ENCODE data around the gene ARMC9. TPM values are rescaled to one million over a fixed set of nuclear protein-coding genes. Genes with fewer than 3 reads are reported as not detected.

ARMC9 gene
- total and polyA plus RNA-seq, 2 of the 13 experiments (the other 11 are each of a cell fraction or from before 2014, with no cell fraction given) = 9.1 to 12.8 TPM

DNA sequence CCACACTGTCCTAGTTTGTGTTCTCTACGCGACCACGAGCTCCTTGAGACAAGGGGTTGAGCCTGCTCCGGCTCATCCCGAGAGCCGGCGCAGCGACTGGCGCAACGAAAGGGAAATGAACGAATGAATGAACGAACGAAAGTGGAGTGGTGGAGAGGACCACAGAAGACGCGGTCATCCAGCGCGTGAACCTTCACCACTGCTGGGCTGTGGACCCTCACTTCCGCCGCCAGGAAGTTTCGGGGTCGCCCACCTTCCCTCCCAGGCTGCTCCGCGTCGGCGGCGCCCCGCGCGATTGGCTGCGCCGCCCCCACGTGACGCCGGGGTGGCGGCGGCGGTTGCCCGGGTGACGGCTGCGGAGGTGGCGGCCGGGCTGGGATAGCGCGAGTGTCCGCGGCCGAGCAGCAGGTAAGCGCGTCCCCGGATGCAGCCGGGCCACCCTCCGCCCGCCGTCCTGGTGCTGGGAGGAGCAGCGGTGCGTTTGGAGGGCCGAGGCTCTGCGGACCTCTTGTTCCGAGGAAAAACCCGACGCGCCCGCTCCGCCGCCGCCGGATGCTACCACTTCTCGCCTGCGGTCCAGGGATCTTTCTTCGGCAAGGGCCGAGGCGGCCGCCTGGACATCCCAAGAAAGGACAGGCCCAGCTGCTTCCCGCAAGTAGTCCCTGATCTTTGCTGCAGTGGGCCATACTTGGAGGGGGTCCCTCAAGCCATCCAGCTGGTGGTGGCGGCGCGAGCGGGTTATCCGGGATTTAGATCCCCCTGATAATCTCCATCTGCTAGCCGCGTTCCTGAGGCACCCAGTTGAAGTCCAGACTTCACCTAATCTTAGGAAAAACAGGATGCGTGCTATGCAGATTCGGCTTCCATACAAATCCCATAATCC lies at the start of gene ARMC9 (continued):
- TF ChIP-seq ZNF317 (CRISPR knock-in tag; IDR thresholded peaks at IDR 0.05) = no peak
- TF ChIP-seq, protein P1, sequence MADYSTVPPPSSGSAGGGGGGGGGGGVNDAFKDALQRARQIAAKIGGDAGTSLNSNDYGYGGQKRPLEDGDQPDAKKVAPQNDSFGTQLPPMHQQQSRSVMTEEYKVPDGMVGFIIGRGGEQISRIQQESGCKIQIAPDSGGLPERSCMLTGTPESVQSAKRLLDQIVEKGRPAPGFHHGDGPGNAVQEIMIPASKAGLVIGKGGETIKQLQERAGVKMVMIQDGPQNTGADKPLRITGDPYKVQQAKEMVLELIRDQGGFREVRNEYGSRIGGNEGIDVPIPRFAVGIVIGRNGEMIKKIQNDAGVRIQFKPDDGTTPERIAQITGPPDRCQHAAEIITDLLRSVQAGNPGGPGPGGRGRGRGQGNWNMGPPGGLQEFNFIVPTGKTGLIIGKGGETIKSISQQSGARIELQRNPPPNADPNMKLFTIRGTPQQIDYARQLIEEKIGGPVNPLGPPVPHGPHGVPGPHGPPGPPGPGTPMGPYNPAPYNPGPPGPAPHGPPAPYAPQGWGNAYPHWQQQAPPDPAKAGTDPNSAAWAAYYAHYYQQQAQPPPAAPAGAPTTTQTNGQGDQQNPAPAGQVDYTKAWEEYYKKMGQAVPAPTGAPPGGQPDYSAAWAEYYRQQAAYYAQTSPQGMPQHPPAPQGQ (CRISPR knock-in tag; IDR thresholded peaks at IDR 0.05; ENCODE audit: borderline replicate concordance) = peak; percentile 92; the same call in 1 of the 2 replicates
- no peak; the same call in none of the 2 replicates for TF ChIP-seq ZNF441 (CRISPR knock-in tag; IDR thresholded peaks at IDR 0.05; ENCODE audit: borderline replicate concordance)
- TF ChIP-seq HOXA3 (CRISPR knock-in tag; IDR thresholded peaks at IDR 0.05) = peak; percentile 91
- TF ChIP-seq TMF1 (CRISPR knock-in tag; IDR thresholded peaks at IDR 0.05; ENCODE audit: low read depth) = 0 out of 2 replicates have a peak, but pooled peaks have one; percentile 72
- TF ChIP-seq, protein P2, sequence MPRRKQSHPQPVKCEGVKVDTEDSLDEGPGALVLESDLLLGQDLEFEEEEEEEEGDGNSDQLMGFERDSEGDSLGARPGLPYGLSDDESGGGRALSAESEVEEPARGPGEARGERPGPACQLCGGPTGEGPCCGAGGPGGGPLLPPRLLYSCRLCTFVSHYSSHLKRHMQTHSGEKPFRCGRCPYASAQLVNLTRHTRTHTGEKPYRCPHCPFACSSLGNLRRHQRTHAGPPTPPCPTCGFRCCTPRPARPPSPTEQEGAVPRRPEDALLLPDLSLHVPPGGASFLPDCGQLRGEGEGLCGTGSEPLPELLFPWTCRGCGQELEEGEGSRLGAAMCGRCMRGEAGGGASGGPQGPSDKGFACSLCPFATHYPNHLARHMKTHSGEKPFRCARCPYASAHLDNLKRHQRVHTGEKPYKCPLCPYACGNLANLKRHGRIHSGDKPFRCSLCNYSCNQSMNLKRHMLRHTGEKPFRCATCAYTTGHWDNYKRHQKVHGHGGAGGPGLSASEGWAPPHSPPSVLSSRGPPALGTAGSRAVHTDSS (CRISPR knock-in tag; conservative IDR thresholded peaks at IDR 0.05) = no peak
- no peak for TF ChIP-seq TEAD2 (CRISPR knock-in tag; IDR thresholded peaks at IDR 0.05)
- TF ChIP-seq, protein P3, sequence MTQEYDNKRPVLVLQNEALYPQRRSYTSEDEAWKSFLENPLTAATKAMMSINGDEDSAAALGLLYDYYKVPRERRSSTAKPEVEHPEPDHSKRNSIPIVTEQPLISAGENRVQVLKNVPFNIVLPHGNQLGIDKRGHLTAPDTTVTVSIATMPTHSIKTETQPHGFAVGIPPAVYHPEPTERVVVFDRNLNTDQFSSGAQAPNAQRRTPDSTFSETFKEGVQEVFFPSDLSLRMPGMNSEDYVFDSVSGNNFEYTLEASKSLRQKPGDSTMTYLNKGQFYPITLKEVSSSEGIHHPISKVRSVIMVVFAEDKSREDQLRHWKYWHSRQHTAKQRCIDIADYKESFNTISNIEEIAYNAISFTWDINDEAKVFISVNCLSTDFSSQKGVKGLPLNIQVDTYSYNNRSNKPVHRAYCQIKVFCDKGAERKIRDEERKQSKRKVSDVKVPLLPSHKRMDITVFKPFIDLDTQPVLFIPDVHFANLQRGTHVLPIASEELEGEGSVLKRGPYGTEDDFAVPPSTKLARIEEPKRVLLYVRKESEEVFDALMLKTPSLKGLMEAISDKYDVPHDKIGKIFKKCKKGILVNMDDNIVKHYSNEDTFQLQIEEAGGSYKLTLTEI (CRISPR knock-in tag; conservative IDR thresholded peaks at IDR 0.05) = no peak
- TF ChIP-seq SP4 (CRISPR knock-in tag; IDR thresholded peaks at IDR 0.05) = no peak; the same call in 1 of the 2 replicates
- no peak for TF ChIP-seq PCBP1 (IDR thresholded peaks at IDR 0.05; ENCODE audit: borderline replicate concordance, low read depth, low read length)
- TF ChIP-seq, protein P4, sequence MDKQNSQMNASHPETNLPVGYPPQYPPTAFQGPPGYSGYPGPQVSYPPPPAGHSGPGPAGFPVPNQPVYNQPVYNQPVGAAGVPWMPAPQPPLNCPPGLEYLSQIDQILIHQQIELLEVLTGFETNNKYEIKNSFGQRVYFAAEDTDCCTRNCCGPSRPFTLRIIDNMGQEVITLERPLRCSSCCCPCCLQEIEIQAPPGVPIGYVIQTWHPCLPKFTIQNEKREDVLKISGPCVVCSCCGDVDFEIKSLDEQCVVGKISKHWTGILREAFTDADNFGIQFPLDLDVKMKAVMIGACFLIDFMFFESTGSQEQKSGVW (CRISPR knock-in tag; IDR thresholded peaks at IDR 0.05; ENCODE audit: borderline replicate concordance) = no peak
- peak; percentile 43 for TF ChIP-seq ZNF547 (CRISPR knock-in tag; IDR thresholded peaks at IDR 0.05)
- TF ChIP-seq TBX3 (IDR thresholded peaks at IDR 0.05; ENCODE audit: borderline replicate concordance) = no peak
- TF ChIP-seq, protein P5, sequence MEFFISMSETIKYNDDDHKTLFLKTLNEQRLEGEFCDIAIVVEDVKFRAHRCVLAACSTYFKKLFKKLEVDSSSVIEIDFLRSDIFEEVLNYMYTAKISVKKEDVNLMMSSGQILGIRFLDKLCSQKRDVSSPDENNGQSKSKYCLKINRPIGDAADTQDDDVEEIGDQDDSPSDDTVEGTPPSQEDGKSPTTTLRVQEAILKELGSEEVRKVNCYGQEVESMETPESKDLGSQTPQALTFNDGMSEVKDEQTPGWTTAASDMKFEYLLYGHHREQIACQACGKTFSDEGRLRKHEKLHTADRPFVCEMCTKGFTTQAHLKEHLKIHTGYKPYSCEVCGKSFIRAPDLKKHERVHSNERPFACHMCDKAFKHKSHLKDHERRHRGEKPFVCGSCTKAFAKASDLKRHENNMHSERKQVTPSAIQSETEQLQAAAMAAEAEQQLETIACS (CRISPR knock-in tag; IDR thresholded peaks at IDR 0.05) = peak; percentile 84
- TF ChIP-seq, protein P6, sequence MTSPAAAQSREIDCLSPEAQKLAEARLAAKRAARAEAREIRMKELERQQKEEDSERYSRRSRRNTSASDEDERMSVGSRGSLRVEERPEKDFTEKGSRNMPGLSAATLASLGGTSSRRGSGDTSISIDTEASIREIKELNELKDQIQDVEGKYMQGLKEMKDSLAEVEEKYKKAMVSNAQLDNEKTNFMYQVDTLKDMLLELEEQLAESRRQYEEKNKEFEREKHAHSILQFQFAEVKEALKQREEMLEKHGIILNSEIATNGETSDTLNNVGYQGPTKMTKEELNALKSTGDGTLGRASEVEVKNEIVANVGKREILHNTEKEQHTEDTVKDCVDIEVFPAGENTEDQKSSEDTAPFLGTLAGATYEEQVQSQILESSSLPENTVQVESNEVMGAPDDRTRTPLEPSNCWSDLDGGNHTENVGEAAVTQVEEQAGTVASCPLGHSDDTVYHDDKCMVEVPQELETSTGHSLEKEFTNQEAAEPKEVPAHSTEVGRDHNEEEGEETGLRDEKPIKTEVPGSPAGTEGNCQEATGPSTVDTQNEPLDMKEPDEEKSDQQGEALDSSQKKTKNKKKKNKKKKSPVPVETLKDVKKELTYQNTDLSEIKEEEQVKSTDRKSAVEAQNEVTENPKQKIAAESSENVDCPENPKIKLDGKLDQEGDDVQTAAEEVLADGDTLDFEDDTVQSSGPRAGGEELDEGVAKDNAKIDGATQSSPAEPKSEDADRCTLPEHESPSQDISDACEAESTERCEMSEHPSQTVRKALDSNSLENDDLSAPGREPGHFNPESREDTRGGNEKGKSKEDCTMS (CRISPR knock-in tag; conservative IDR thresholded peaks at IDR 0.05) = no peak
- TF ChIP-seq BCL6 (CRISPR knock-in tag; IDR thresholded peaks at IDR 0.05) = 0 out of 2 replicates have a peak, but pooled peaks have one; percentile 8
- TF ChIP-seq MAFF (IDR thresholded peaks at IDR 0.05; ENCODE audit: low read depth, low read length) = no peak
- peak; percentile 65 for TF ChIP-seq ZNF263 (CRISPR knock-in tag; IDR thresholded peaks at IDR 0.05)

Measured in HepG2 (cell line).